Lower lobe of right lung (tissue), 2 donors: Measurements from ENCODE around the gene DST. TPM values are rescaled to one million over a fixed set of nuclear protein-coding genes. Genes with fewer than 3 reads are reported as not detected.

ENCODE experiments used
- ATAC-seq, 2 donors: fragments of 200-7000 bp; cut with Tn5 transposase; one replicate each; pipeline ENCODE4 v1.9.1; 2020 to 2022; ENCODE audit warnings: mild to moderate bottlenecking in 2 of 2, moderate library complexity in 2 of 2
- DNase-seq: peaks from one replicate; pipeline ENCODE4 v3.0.0-alpha.2; 2020
- H3K27ac ChIP-seq: fragments of 200-600 bp; one replicate; pipeline ENCODE4 v1.8.0; 2022
- H3K27me3 ChIP-seq: fragments of 200-600 bp; one replicate; pipeline ENCODE4 v1.8.0; 2022; ENCODE audit warnings: low read depth
- H3K36me3 ChIP-seq: fragments of 200-600 bp; one replicate; pipeline ENCODE4 v1.8.0; 2022; ENCODE audit warnings: mild to moderate bottlenecking
- H3K4me1 ChIP-seq: fragments of 200-600 bp; one replicate; pipeline ENCODE4 v1.8.0; 2022
- H3K4me3 ChIP-seq: fragments of 200-600 bp; one replicate; pipeline ENCODE4 v1.8.0; 2022; ENCODE audit warnings: mild to moderate bottlenecking
- H3K9me3 ChIP-seq: fragments of 200-600 bp; one replicate; pipeline ENCODE4 v1.8.0; 2022
- intact Hi-C: fragments of 100-400 bp; cut with DNase I; formaldehyde crosslinking; loops from one replicate; pipeline ENCODE4 v1.11.0; 2022
- total RNA-seq: library from RNA; stranded (reverse); fragmentation: NEBNext Ultra II Directional; extraction: Animal tissue kit (Norgen Biotek cat#: 25700); gene quantifications from one replicate; pipeline ENCODE4 v1.2.1, GENCODE V29; 2021
- TF ChIP-seq, protein P1 (sequence below): fragments of 200-600 bp; IDR thresholded peaks from one replicate; pipeline ENCODE4 v1.8.0; 2022; ENCODE audit warnings: antibody characterized with exemption, mild to moderate bottlenecking
- donor health status: DM: no; HTN: yes; CAD: no; lungs with severe emphysema.

Gene DST
- total RNA-seq, 1 donor from 2014 or later, result 327 TPM

DNA sequence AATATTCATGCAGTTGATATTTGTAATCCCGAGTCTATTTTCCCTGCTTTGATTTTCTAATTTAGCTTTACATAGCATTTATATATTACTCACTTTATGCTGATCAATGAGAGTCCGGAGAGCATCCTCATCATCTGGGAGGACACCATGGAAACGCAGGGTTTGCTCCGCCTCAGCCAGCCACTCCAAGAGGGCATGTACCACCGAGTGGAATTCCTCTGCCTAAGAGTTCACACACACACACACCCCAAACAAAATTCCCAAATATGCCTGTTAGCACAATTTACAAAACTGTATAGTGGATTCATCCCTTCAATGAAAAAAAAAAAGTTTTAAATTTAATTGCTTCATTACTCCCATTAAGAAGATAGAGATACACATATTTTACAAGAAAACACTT lies 160.7 kb downstream of the DST start:
- TF ChIP-seq, protein P1, sequence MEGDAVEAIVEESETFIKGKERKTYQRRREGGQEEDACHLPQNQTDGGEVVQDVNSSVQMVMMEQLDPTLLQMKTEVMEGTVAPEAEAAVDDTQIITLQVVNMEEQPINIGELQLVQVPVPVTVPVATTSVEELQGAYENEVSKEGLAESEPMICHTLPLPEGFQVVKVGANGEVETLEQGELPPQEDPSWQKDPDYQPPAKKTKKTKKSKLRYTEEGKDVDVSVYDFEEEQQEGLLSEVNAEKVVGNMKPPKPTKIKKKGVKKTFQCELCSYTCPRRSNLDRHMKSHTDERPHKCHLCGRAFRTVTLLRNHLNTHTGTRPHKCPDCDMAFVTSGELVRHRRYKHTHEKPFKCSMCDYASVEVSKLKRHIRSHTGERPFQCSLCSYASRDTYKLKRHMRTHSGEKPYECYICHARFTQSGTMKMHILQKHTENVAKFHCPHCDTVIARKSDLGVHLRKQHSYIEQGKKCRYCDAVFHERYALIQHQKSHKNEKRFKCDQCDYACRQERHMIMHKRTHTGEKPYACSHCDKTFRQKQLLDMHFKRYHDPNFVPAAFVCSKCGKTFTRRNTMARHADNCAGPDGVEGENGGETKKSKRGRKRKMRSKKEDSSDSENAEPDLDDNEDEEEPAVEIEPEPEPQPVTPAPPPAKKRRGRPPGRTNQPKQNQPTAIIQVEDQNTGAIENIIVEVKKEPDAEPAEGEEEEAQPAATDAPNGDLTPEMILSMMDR, result no peak
- H3K27me3 ChIP-seq, result no peaks in the 10 kb centered on the region
- no peak overlapping the region for H3K27ac ChIP-seq
- H3K9me3 ChIP-seq, result no peaks in the 10 kb centered on the region
- H3K4me1 ChIP-seq, result no peaks in the 10 kb centered on the region
- intact Hi-C loops, result no loop called here
- no peak for DNase-seq
- peaks cover 65% of the 10 kb centered on the region for H3K36me3 ChIP-seq
- H3K4me3 ChIP-seq, result no peak overlapping the region
- peak; percentile 54 to 66 for ATAC-seq

DNA sequence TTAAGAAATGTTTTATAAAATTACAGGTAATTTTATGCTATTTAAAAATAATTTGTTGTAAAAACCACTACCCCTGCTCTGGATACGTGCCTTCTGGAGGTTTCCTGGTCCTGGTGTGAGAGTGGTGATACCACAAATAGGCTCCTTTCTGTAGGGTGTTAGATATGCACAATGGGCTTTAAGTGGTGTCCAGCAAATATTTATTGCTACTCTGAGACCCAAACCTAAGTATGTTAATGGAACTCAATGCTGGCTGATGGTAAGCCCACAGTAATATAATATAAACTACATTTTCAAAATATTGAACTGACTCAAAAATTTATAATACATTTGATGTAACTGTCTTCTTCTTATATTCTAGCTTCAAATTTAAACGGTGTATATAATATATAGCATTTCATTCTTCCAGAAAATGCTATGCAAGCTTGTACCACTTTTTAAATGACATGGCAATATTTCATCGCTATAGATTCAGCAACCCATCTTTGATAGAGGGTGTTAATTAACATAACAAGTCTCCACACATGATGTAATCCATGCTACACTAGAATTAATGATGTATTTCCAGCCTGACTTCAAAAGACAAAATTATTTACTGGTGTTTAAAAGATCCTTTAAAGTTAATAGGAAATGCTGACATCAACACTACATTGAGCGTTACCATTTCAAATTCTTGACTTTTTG lies 161.9 kb downstream of the DST start:
- TF ChIP-seq, protein P1, result no peak
- no peak for DNase-seq
- intact Hi-C loops, result no loop called here
- H3K36me3 ChIP-seq, result peaks cover 65% of the 10 kb centered on the region
- H3K9me3 ChIP-seq, result no peaks in the 10 kb centered on the region
- H3K27me3 ChIP-seq, result no peaks in the 10 kb centered on the region
- no peak for ATAC-seq
- no peak overlapping the region for H3K27ac ChIP-seq
- peaks cover 9% of the 10 kb centered on the region for H3K4me1 ChIP-seq
- no peak overlapping the region for H3K4me3 ChIP-seq

DNA sequence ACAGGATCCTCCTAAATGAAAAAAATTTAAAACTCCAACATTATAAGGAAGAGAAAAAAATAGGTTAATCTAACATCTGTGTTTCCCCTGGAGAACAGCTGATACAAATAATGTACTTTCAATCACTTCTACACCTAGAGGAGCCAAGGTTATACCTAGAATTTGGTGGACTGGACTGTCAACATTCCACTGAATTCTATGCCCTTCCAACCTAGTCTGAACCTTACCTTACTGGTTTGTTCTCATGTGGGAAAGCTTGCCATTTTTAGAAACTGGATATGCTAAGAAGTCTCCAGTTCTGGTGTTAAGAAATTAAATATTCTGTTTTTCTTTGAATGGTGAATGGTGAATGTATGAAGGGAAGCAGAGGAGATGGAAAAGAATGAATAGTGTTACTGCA lies 162.4 kb downstream of the DST start:
- no peak for DNase-seq
- H3K27me3 ChIP-seq, result no peaks in the 10 kb centered on the region
- peaks cover 65% of the 10 kb centered on the region for H3K36me3 ChIP-seq
- no peaks in the 10 kb centered on the region for H3K9me3 ChIP-seq
- ATAC-seq, result no peak
- H3K4me1 ChIP-seq, result peaks cover 13% of the 10 kb centered on the region
- TF ChIP-seq, protein P1, result no peak
- intact Hi-C loops, result no loop called here
- H3K4me3 ChIP-seq, result no peak overlapping the region
- H3K27ac ChIP-seq, result no peak overlapping the region

DNA sequence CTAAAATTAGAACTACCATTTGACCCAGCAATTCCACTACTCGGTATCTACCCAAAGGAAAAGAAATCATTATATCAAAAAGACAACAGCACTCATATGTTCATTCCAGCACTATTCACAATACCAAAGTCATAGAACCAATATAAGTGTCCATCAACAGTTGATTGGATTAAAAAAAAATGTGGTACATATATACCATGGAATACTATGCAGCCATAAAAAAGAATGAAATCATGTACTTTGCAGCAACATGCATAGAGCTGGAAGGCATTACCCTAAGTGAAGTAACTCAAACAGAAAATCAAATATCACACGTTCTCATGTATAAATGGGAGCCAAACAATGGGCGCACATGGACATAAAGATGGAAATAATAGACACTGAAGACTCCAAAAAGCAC lies 163.3 kb downstream of the DST start:
- DNase-seq, result no peak
- intact Hi-C loops, result no loop called here
- no peak for ATAC-seq
- TF ChIP-seq, protein P1, result no peak
- Histone ChIP-seq H3K4me1 (peaks cover 13% of the 10 kb centered on the region), H3K36me3 (peaks cover 59% of the 10 kb centered on the region), H3K9me3 (no peaks in the 10 kb centered on the region), H3K27me3 (no peaks in the 10 kb centered on the region), H3K27ac (no peak overlapping the region), H3K4me3 (no peak overlapping the region)

DNA sequence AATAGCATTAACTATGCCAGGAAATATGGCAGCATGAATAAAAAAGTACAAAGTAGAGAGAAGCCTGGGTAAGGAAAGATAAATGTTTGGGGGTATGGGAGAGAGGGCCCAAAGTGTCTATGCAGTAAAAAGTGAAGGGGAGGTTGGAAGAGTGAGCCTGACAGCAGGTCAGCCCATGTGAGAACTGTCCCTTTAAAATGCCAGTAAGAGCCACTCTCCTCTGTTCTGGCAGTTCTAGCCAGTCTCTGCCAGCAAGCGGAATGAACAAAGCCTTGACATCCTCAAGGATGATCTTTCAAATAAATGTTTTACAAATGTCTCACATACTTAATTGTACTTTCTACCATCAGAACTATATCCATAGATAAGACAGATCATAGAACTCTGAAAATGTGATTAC lies 164.5 kb downstream of the DST start:
- H3K27ac ChIP-seq, result no peak overlapping the region
- no peaks in the 10 kb centered on the region for H3K9me3 ChIP-seq
- H3K36me3 ChIP-seq, result peaks cover 71% of the 10 kb centered on the region
- H3K4me3 ChIP-seq, result no peak overlapping the region
- ATAC-seq, result no peak
- TF ChIP-seq, protein P1, result no peak
- peaks cover 13% of the 10 kb centered on the region for H3K4me1 ChIP-seq
- intact Hi-C loops, result no loop called here
- DNase-seq, result no peak
- H3K27me3 ChIP-seq, result no peaks in the 10 kb centered on the region
